ENCODE results near the gene IGHMBP2.

DNA sequence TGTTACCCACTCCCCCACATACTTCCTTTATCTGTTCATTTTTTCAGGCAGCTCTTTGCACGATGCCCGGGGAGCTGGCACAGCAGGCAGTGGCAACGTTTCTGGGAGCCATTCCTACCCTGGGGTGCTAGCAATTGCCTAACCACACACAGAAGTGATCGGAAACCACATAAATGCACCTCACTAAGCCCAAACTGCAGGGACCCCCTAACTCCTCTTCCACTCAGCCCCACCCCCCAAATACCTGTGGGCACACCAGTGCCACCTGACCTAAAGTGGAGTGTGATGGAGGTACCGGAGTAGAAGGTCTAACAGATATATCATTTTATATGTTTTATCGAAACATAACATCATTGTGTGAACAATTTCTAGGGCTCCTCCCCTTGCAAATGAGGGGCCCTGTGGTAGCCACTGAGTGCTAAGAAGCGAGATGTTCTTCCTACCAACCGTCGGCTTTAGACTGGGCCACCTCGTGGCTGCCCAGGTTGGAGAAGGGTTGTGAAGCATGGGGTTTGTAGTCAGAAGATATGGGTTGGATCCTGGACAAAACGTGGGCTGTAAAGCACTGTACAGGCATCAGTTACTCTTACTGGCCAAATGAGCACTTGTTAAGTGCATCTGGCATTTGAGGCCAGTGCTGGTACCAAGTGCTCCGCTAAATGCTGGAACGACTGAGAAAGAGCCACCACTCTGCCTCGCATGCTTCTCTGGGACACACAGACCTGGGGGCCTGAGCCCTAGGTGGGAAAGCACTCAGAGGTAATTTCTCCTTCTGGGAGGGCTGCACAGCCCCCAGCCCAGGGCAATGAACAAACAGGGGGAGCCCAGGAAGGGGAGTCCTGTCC lies 74.3 kb downstream of the IGHMBP2 start:
- TF ChIP-seq TAF1 (IDR thresholded peaks at IDR 0.05; ENCODE audit: borderline replicate concordance, low read depth, low read length) (no peak), POLR2A (IDR thresholded peaks at IDR 0.05; ENCODE audit: low read depth, low read length) (no peak), POLR2AphosphoS5 (IDR thresholded peaks at IDR 0.05; ENCODE audit: low read depth, low read length) (no peak)

Data from GM12892 (cell line).